Suprapubic skin (tissue), 4 donors: ENCODE data around the gene FSD1L. TPM values are rescaled to one million over a fixed set of nuclear protein-coding genes. Genes with fewer than 3 reads are reported as not detected.

Experiments used
- DNase-seq, 2 donors: peaks; one replicate each; pipeline ENCODE4 v3.0.0-alpha.2; 2019; ENCODE audit warnings: low spot score in 2 of 2
- H3K27ac ChIP-seq: fragments of 200-600 bp; sonication (generic); one replicate; pipeline ENCODE4 v1.5.1; 2019
- H3K27me3 ChIP-seq: fragments of 200-600 bp; sonication (generic); one replicate; pipeline ENCODE4 v1.5.1; 2019
- H3K36me3 ChIP-seq: fragments of 200-600 bp; sonication (generic); one replicate; pipeline ENCODE4 v1.5.1; 2019
- H3K4me1 ChIP-seq: fragments of 200-600 bp; sonication (generic); one replicate; pipeline ENCODE4 v1.5.1; 2019
- H3K4me3 ChIP-seq: fragments of 200-600 bp; sonication (generic); one replicate; pipeline ENCODE4 v1.5.1; 2019; ENCODE audit warnings: mild to moderate bottlenecking
- H3K9me3 ChIP-seq: fragments of 200-600 bp; sonication (generic); one replicate; pipeline ENCODE4 v1.5.1; 2019
- CTCF ChIP-seq, 2 donors: fragments of 200-600 bp in 1 of 2; fragments of 450-650 bp in 1 of 2; sonication (generic) in 1 of 2; IDR thresholded peaks; one replicate each; pipeline ENCODE4 v1.5.1; 2016 to 2019; ENCODE audit warnings: antibody characterized with exemption in 2 of 2, mild to moderate bottlenecking in 1 of 2, moderate library complexity in 1 of 2
- EP300 ChIP-seq: sonication (generic); formaldehyde crosslinking; IDR thresholded peaks from one replicate; pipeline ENCODE4 v1.6.1; 2017; ENCODE audit warnings: antibody characterized with exemption
- POLR2A ChIP-seq, 2 donors: fragments of 450-650 bp; IDR thresholded peaks; one replicate each; pipeline ENCODE4 v1.6.1; 2017; ENCODE audit warnings: antibody characterized with exemption in 2 of 2, mild to moderate bottlenecking in 2 of 2, moderate library complexity in 2 of 2
- POLR2AphosphoS5 ChIP-seq, 3 donors: sonication (generic); formaldehyde crosslinking; IDR thresholded peaks; one replicate each; pipeline ENCODE4 v1.6.1; 2017; ENCODE audit warnings: antibody characterized with exemption in 3 of 3
- WGBS: methylation state at CpG from one replicate; pipeline ENCODE4 v1.1.5; 2018; 5-methylcytosine and 5-hydroxymethylcytosine counted together
- total RNA-seq, 4 donors: library from RNA; depleted of rRNA; stranded (reverse); fragments of >200 nt; gene quantifications; one replicate each; pipeline ENCODE4 v1.1.0, GENCODE V29; 2016

Gene FSD1L
- total RNA-seq, 4 donors from 2014 or later, result 0.86 to 2.1 (median 1.6) TPM

- no peaks in the 10 kb centered on the region for H3K27me3 ChIP-seq
- no peaks in the 10 kb centered on the region for H3K36me3 ChIP-seq
- no peak overlapping the region for H3K4me3 ChIP-seq
- no peaks in the 10 kb centered on the region for H3K4me1 ChIP-seq
- DNase-seq, result no peak
- no peak overlapping the region for H3K27ac ChIP-seq
- no peak for TF ChIP-seq POLR2A (IDR thresholded peaks at IDR 0.05)
- TF ChIP-seq POLR2AphosphoS5 (IDR thresholded peaks at IDR 0.05), result no peak
- no peak for TF ChIP-seq EP300
- no peak for TF ChIP-seq CTCF (IDR thresholded peaks at IDR 0.05)
- H3K9me3 ChIP-seq, result peaks cover under 1% of the 10 kb centered on the region
- 85% methylated on average over 2 of the region's 2 CpGs for WGBS
These were observed 52.4 kb downstream of the FSD1L start for GRCh38 chr9:105500108-105500766.

GRCh38 chr9:105501414-105501813 lies 53.6 kb downstream of the FSD1L start:
- H3K36me3 ChIP-seq, result no peaks in the 10 kb centered on the region
- DNase-seq, result no peak
- H3K4me3 ChIP-seq, result no peak overlapping the region
- H3K4me1 ChIP-seq, result no peaks in the 10 kb centered on the region
- WGBS, result 95% methylated on average over 4 of the region's 4 CpGs
- no peaks in the 10 kb centered on the region for H3K9me3 ChIP-seq
- no peaks in the 10 kb centered on the region for H3K27me3 ChIP-seq
- no peak overlapping the region for H3K27ac ChIP-seq
- no peak for TF ChIP-seq CTCF (IDR thresholded peaks at IDR 0.05)
- no peak for TF ChIP-seq EP300
- no peak for TF ChIP-seq POLR2AphosphoS5 (IDR thresholded peaks at IDR 0.05)
- TF ChIP-seq POLR2A (IDR thresholded peaks at IDR 0.05), result no peak

- TF ChIP-seq POLR2A (IDR thresholded peaks at IDR 0.05), result no peak
- TF ChIP-seq EP300, result no peak
- TF ChIP-seq POLR2AphosphoS5 (IDR thresholded peaks at IDR 0.05), result no peak
- no peak for DNase-seq
- Histone ChIP-seq H3K27me3 (no peaks in the 10 kb centered on the region), H3K9me3 (no peaks in the 10 kb centered on the region), H3K4me3 (no peak overlapping the region), H3K4me1 (no peaks in the 10 kb centered on the region), H3K27ac (no peak overlapping the region), H3K36me3 (peaks cover 3% of the 10 kb centered on the region)
- 92% methylated on average over 2 of the region's 2 CpGs for WGBS
These were observed 54.4 kb downstream of the FSD1L start for GRCh38 chr9:105502276-105502675.

- Histone ChIP-seq H3K4me1 (no peaks in the 10 kb centered on the region), H3K4me3 (no peak overlapping the region), H3K27ac (no peak overlapping the region), H3K9me3 (no peaks in the 10 kb centered on the region), H3K27me3 (no peaks in the 10 kb centered on the region), H3K36me3 (peaks cover 3% of the 10 kb centered on the region)
- DNase-seq, result no peak
- TF ChIP-seq CTCF (IDR thresholded peaks at IDR 0.05) (no peak), POLR2AphosphoS5 (IDR thresholded peaks at IDR 0.05) (no peak), EP300 (no peak), POLR2A (IDR thresholded peaks at IDR 0.05) (no peak)
These were observed 56.0 kb downstream of the FSD1L start for GRCh38 chr9:105503881-105504280.

- Histone ChIP-seq H3K4me1 (no peaks in the 10 kb centered on the region), H3K36me3 (peaks cover 3% of the 10 kb centered on the region), H3K9me3 (no peaks in the 10 kb centered on the region), H3K27ac (no peak overlapping the region), H3K4me3 (no peak overlapping the region), H3K27me3 (no peaks in the 10 kb centered on the region)
- DNase-seq, result no peak
- WGBS, result 88% methylated on average over 4 of the region's 4 CpGs
- TF ChIP-seq POLR2A (IDR thresholded peaks at IDR 0.05), result no peak
- no peak for TF ChIP-seq EP300
- TF ChIP-seq CTCF (IDR thresholded peaks at IDR 0.05), result no peak
- TF ChIP-seq POLR2AphosphoS5 (IDR thresholded peaks at IDR 0.05), result no peak
These were observed 59.4 kb downstream of the FSD1L start for GRCh38 chr9:105507096-105507790.
